Fibroblast of the aortic adventitia (primary cell): ENCODE results near the gene PPP1R1A. TPM values are rescaled to one million over a fixed set of nuclear protein-coding genes. Genes with fewer than 3 reads are reported as not detected.

Experiments used
- DNase-seq: peaks from one replicate; pipeline ENCODE4 v3.0.0-alpha.2; 2010; ENCODE audit warnings: low read depth
- H3K4me3 ChIP-seq: 2 replicates; pipeline ENCODE4 v1.5.1; 2011; ENCODE audit warnings: low read depth, mild to moderate bottlenecking, control low read depth, low read length, moderate library complexity
- CTCF ChIP-seq: IDR thresholded peaks from 2 replicates; pipeline ENCODE4 v1.5.1; 2011; ENCODE audit warnings: mild to moderate bottlenecking, low read length, control low read depth, inconsistent platforms; ENCODE audit not compliant: insufficient read depth
- total RNA-seq: library from RNA; depleted of rRNA; stranded (reverse); fragments of >200 nt; gene quantifications from 2 replicates; pipeline ENCODE4 v1.2.3, GENCODE V29; 2012; ENCODE audit warnings: low replicate concordance

PPP1R1A gene
- total RNA-seq, 1 donor: not detected

GRCh38 chr12:54611715-54612149, 23.3 kb upstream of the PPP1R1A start:
- no peak for TF ChIP-seq CTCF
- DNase-seq: no peak
- no peak overlapping the region for H3K4me3 ChIP-seq

DNA sequence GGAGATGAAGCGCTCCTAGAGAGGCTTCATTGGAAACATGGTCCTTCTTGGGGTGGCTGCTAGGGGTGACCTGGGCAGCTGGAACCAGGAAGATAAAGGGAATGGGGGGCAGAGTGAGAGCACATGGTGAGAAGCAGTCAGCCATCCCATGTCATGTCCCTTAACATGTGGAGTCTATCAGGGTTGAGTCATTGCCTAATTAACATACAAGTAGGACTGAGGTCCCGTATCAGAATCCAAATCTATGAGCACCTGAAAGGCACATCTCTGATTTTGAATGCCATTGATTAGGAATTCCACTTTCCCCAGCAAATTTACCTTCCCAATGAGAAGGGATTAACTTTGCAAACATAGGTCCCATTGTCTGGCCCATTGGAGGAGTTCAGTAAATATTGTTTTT, 20.3 kb upstream of the PPP1R1A start:
- H3K4me3 ChIP-seq: no peak overlapping the region
- no peak for TF ChIP-seq CTCF
- no peak for DNase-seq

DNA sequence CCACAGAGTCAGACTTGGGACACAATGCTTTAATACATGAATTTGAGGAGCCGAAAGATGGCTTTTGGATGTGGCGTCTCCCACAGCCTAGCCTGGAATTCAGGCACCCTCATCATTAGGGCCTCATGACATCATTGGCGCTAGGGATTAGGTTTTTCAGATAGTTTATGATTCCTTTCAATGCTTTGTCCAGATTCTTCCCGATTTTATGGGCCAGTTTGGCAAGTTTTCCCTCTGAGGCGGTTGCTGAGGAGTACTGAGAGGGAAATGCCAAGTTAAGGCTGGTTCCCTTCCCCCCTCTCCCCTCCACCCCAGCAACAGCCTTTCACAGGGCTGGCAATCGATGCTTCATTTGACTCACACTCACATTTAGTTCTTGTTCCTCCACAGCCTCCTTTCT, 19.7 kb upstream of the PPP1R1A start:
- DNase-seq: no peak
- no peak for TF ChIP-seq CTCF
- H3K4me3 ChIP-seq: no peak overlapping the region

GRCh38 chr12:54606556-54606955, 18.1 kb upstream of the PPP1R1A start:
- no peak overlapping the region for H3K4me3 ChIP-seq
- TF ChIP-seq CTCF: no peak
- DNase-seq: no peak

DNA sequence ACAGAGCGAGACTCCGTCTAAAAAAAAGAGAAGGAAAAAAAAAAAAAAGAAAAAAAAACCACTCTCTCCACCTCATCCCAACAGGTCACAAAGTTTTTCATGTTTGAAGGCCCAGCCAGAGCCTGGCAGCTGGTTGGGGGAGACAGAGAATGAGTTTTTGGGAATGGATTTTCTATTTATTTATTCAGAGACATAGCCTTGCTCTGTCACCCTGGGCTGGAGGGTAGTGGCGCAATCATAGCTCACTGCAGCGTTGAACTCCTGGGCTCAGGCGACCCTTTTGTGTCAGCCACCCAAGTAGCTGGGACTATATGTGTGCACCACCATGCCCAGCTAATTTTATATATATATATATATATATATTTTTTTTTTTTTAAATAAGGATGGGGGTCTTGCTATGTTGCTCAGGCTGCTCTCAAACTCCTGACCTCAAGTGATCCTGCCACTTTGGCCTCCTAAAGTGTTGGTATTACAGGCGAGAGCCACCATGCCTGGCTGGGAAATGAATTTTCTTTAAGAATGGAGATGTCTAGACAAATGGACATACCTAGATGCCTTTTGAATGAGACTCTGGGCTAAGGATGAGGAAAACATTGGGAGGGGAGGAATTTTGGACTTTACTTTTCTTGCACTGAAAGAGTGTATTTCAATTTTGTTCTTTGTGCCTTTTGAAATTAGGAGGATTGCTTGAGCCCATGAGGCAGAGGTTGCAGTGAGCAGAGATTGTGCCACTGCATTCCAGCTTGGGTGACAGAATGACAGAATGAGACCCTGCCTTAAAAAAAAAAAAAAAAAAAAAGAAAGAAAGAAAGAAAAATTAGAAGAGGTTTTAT, 16.9 kb upstream of the PPP1R1A start:
- DNase-seq: no peak
- TF ChIP-seq CTCF: no peak
- no peak overlapping the region for H3K4me3 ChIP-seq

GRCh38 chr12:54604436-54604835, 16.0 kb upstream of the PPP1R1A start:
- DNase-seq: no peak
- no peak for TF ChIP-seq CTCF
- H3K4me3 ChIP-seq: no peak overlapping the region
